Activated CD4-positive, alpha-beta T cell treated with anti-CD3 and anti-CD28 coated beads for 24 hours (primary cell): ENCODE results near the gene KAT5.
"Not testable (repeated sequence)": the region's sequence is repeated elsewhere in the genome, so short reads cannot be mapped to it uniquely, and the experiment has no call there.

Source experiments
- DNase-seq, 2 donors: peaks; one replicate each; pipeline ENCODE4 v3.0.0-alpha.2; 2020; ENCODE audit warnings: low read depth in 2 of 2

KAT5 gene

GRCh38 chr11:65744026-65744698 is 32.1 kb downstream of the KAT5 start:
- no peak for DNase-seq

GRCh38 chr11:65744699-65745042 is 32.6 kb downstream of the KAT5 start:
- DNase-seq, result no peak

GRCh38 chr11:65745049-65745448 is 33.0 kb downstream of the KAT5 start:
- DNase-seq, result no peak

- DNase-seq, result not testable (repeated sequence)
Measured at GRCh38 chr11:65762169-65762568, 50.1 kb downstream of the KAT5 start.

- not testable (repeated sequence) for DNase-seq
Measured at GRCh38 chr11:65762816-65763215, 50.8 kb downstream of the KAT5 start.

GRCh38 chr11:65764434-65764833 is 52.4 kb downstream of the KAT5 start:
- no peak for DNase-seq

GRCh38 chr11:65766535-65766934 is 54.5 kb downstream of the KAT5 start:
- DNase-seq, result no peak

- DNase-seq, result no peak
Measured at GRCh38 chr11:65767406-65767805, 55.4 kb downstream of the KAT5 start.

GRCh38 chr11:65767806-65768205 is 55.8 kb downstream of the KAT5 start:
- DNase-seq, result not testable (repeated sequence)
